GM21723 (cell line): ENCODE results near the gene R3HDM2.

Experiments used
- ATAC-seq: cut with Tn5 transposase; IDR thresholded peaks from one replicate; pipeline ENCODE4 v1.9.1; 2021; ENCODE audit warnings: mild to moderate bottlenecking, moderate library complexity; ENCODE audit not compliant: unreplicated experiment

The R3HDM2 gene

DNA sequence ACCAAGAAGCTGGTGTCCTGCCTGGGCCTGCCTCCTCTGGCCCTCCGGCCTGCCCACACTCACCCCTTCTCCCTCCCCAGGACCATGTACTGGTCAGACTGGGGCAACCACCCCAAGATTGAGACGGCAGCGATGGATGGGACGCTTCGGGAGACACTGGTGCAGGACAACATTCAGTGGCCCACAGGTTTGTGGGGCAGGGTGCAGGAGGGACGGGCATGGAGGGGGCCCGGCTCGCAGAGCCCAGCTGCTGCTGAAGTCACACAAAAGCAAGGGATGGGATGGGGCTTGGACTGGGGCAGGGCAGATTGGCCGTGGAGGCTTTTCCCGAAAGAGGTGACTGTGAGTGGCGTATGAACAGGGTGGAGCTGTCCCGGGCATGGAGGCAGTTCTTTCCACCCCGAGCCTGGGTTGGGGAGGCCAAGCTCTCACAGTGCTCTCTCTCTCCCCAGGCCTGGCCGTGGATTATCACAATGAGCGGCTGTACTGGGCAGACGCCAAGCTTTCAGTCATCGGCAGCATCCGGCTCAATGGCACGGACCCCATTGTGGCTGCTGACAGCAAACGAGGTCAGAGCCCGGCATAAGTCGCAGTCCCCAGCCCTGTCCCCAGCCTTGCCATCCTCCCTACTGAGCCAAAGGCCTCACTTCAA lies 222.1 kb downstream of the R3HDM2 start:
- no peak for ATAC-seq

DNA sequence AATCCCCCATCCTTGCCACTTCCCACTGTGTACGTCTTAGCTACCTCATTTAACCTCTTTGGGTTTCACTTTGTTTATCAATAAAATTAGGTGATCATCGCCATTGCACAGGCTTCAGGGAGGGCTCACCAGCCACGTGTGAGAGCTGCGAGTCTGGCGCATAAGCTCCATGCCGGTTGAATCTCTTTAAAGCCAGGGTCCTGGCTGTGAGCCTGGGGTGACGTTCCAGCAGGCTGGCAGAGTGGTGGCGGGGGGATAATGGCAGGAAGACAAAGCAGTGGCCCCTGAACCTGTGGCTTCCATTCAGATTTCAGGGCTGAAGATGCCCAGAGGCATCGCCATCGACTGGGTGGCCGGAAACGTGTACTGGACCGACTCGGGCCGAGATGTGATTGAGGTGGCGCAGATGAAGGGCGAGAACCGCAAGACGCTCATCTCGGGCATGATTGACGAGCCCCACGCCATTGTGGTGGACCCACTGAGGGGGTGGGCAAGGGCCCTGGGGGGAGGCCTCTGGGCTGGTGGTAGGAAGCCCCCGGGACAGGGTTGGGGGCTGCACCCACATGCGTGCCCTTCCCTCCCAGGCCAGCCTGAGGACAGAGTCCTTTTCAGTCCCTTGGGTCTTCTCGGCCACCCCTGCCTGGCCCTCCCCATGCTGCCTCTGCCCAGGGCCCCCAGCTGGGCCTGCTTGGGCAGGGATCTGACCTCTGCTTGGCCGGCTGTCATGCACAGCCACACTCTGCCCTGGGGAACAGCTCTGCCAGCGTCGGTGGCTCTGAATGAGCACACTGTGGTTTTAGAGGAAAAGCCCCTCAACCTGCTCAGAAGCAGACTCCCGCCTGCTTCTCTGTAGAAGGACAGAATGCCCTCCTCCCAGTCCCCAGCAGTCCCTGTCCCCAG lies 222.9 kb downstream of the R3HDM2 start:
- ATAC-seq, result no peak

- no peak for ATAC-seq
Observed at GRCh38 chr12:57205931-57206330, 224.9 kb downstream of the R3HDM2 start.

DNA sequence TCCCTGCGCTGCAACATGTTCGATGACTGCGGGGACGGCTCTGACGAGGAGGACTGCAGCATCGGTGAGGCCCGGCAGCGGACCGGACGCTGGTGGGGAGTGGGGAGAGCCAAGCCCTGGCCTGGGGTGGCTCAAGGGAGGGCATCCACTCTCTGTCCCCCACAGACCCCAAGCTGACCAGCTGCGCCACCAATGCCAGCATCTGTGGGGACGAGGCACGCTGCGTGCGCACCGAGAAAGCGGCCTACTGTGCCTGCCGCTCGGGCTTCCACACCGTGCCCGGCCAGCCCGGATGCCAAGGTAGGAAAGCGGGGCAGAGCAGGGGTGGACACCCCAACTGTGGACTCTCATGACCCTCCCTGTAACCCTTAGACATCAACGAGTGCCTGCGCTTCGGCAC lies 225.7 kb downstream of the R3HDM2 start:
- no peak for ATAC-seq

DNA sequence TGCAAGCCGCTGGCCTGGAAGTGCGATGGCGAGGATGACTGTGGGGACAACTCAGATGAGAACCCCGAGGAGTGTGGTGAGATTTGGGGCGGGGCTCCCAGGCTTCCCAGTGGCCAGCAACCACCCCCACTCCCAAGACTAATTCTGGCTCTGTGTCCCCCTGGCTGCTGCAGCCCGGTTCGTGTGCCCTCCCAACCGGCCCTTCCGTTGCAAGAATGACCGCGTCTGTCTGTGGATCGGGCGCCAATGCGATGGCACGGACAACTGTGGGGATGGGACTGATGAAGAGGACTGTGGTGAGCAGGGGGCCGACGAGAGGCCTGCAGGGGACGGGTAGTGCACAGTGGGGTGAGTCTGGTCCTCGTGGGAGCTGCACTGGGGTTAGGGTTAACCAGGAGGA lies 226.4 kb downstream of the R3HDM2 start:
- no peak for ATAC-seq

DNA sequence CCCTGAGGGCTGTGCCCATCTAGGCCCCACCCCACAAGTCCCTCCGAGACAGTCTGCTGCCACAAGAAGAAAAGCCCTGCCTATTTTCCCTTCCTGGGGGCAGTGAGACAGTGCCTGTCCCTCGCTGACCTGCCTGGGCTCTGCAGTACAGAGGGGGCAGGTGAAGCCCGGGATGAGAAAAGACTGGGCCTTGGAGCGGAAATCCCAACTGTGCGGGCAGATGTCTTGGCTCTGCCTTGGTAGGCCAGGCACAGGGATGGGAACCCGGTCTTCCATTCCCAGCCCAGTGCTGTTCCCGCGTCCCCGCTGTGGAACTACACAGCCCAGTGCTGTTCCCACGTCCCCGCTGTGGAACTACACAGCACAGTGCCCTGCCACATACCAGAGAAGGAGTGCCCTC lies 227.1 kb downstream of the R3HDM2 start:
- ATAC-seq, result no peak
